Measurements from ENCODE around the gene ENO3.

Gene ENO3

DNA sequence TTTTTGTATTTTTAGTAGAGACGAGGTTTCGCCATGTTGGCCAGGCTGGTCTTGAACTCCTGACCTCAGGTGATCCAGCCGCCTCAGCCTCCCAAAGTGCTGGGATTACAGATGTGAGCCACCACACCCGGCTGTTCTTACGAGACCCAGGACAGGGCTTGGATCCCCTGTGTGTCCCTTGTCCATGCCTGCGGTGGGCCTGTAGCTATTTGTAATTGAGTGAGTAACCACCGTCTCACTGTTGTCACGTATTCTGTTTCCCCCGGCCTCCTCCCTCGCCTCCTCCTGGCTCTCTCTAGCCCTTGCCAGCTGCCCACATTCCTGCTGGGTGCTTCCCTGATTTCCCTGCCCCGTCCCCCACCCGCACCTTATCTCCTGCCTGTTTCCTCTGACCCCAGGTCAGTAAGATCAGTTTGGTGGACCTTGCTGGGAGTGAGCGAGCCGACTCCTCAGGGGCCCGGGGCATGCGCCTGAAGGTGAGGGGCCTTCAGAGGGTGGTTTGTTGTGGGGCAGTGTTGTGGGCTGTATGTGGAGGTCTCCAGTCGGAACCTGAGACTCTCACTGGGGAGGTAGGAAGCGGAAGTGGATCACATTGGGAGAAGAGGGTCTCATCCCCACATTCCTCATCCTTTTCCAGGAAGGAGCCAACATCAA lies 52.4 kb downstream of the ENO3 start:
- no peak for TF ChIP-seq POLR2A (IDR thresholded peaks at IDR 0.05; ENCODE audit: low read depth, low read length)
- TF ChIP-seq TAF1 (IDR thresholded peaks at IDR 0.05; ENCODE audit: borderline replicate concordance, low read depth, low read length): no peak
- TF ChIP-seq POLR2AphosphoS5 (IDR thresholded peaks at IDR 0.05; ENCODE audit: low read depth, low read length): no peak
- DNase-seq (ENCODE audit: insufficient read length) (no peak), FAIRE-seq (no peak)
